ENCODE data around the gene SLC25A30. TPM values are rescaled to one million over a fixed set of nuclear protein-coding genes. Genes with fewer than 3 reads are reported as not detected.

SLC25A30 gene
- 21.5 and 26.6 TPM in 2 replicates for total RNA-seq

GRCh38 chr13:45417790-45418534 is at the start of gene SLC25A30:
TSS of gene SLC25A30 (minus strand) at chr13:45418373. CDS start at chr13:45411425, 6,948 bp downstream.

GRCh38 chr13:45464687-45465453 is 46.7 kb upstream of the SLC25A30 start, which contains the start of gene COG3:
TSS of gene COG3 (plus strand) at chr13:45464939. CDS start at chr13:45465037, 98 bp downstream.

Other genes with a start within 250 kb of the SLC25A30 start
- gene KCTD4, start 217.3 kb downstream of the SLC25A30 start, total RNA-seq, result 0.07 TPM in 1 of 2 replicates, not detected in the other
- gene TPT1, start 77.2 kb downstream of the SLC25A30 start, total RNA-seq, result 3,505 and 5,167 TPM in 2 replicates
- gene COG3, start 46.6 kb upstream of the SLC25A30 start, total RNA-seq, result 47.8 and 60.5 TPM in 2 replicates
- not detected in 2 replicates for gene ERICH6B, start 197.4 kb upstream of the SLC25A30 start, total RNA-seq